ENCODE data around the gene JAKMIP1. TPM values are rescaled to one million over a fixed set of nuclear protein-coding genes. Genes with fewer than 3 reads are reported as not detected.

The JAKMIP1 gene
- total RNA-seq, 1 donor from 2014 or later: not detected

- H3K4me3 Mint-ChIP-seq: no peak overlapping the region
- peaks cover 1% of the 10 kb centered on the region for H3K4me1 Mint-ChIP-seq
- no peak overlapping the region for H3K27ac Mint-ChIP-seq
- no peaks in the 10 kb centered on the region for H3K9me3 Mint-ChIP-seq
- TF ChIP-seq CTCF (IDR thresholded peaks at IDR 0.05; ENCODE audit: unreplicated experiment): no peak
- no peaks in the 10 kb centered on the region for H3K36me3 Mint-ChIP-seq
- H3K27me3 Mint-ChIP-seq (ENCODE audit: low read depth): peaks cover 48% of the 10 kb centered on the region
- DNase-seq (ENCODE audit: low spot score in 2 of 2, unreplicated experiment in 2 of 2): no peak
These were observed 182.5 kb downstream of the JAKMIP1 start for GRCh38 chr4:6017800-6018199.

- no peak for DNase-seq (ENCODE audit: low spot score in 2 of 2, unreplicated experiment in 2 of 2)
- Mint-ChIP-seq H3K4me1 (peaks cover 1% of the 10 kb centered on the region), H3K9me3 (no peaks in the 10 kb centered on the region), H3K36me3 (no peaks in the 10 kb centered on the region), H3K4me3 (no peak overlapping the region), H3K27ac (no peak overlapping the region), H3K27me3 (ENCODE audit: low read depth) (peaks cover 49% of the 10 kb centered on the region)
- TF ChIP-seq CTCF (IDR thresholded peaks at IDR 0.05; ENCODE audit: unreplicated experiment): no peak
These were observed 183.3 kb downstream of the JAKMIP1 start for GRCh38 chr4:6017030-6017429.

GRCh38 chr4:6013564-6013963 is 186.8 kb downstream of the JAKMIP1 start:
- H3K27ac Mint-ChIP-seq: no peak overlapping the region
- no peaks in the 10 kb centered on the region for H3K9me3 Mint-ChIP-seq
- no peaks in the 10 kb centered on the region for H3K36me3 Mint-ChIP-seq
- no peaks in the 10 kb centered on the region for H3K4me1 Mint-ChIP-seq
- H3K27me3 Mint-ChIP-seq (ENCODE audit: low read depth): peaks cover 60% of the 10 kb centered on the region
- no peak overlapping the region for H3K4me3 Mint-ChIP-seq
- no peak for DNase-seq (ENCODE audit: low spot score in 2 of 2, unreplicated experiment in 2 of 2)
- no peak for TF ChIP-seq CTCF (IDR thresholded peaks at IDR 0.05; ENCODE audit: unreplicated experiment)

GRCh38 chr4:6012200-6012599 is 188.1 kb downstream of the JAKMIP1 start:
- H3K27ac Mint-ChIP-seq: no peak overlapping the region
- TF ChIP-seq CTCF (IDR thresholded peaks at IDR 0.05; ENCODE audit: unreplicated experiment): no peak
- peaks cover 58% of the 10 kb centered on the region for H3K27me3 Mint-ChIP-seq (ENCODE audit: low read depth)
- H3K4me1 Mint-ChIP-seq: no peaks in the 10 kb centered on the region
- H3K36me3 Mint-ChIP-seq: no peaks in the 10 kb centered on the region
- no peak for DNase-seq (ENCODE audit: low spot score in 2 of 2, unreplicated experiment in 2 of 2)
- no peak overlapping the region for H3K4me3 Mint-ChIP-seq
- no peaks in the 10 kb centered on the region for H3K9me3 Mint-ChIP-seq

- Mint-ChIP-seq H3K4me3 (no peak overlapping the region), H3K27ac (no peak overlapping the region), H3K36me3 (no peaks in the 10 kb centered on the region), H3K9me3 (no peaks in the 10 kb centered on the region), H3K27me3 (ENCODE audit: low read depth) (peaks cover 59% of the 10 kb centered on the region), H3K4me1 (no peaks in the 10 kb centered on the region)
- no peak for TF ChIP-seq CTCF (IDR thresholded peaks at IDR 0.05; ENCODE audit: unreplicated experiment)
- DNase-seq (ENCODE audit: low spot score in 2 of 2, unreplicated experiment in 2 of 2): no peak
These were observed 188.7 kb downstream of the JAKMIP1 start for GRCh38 chr4:6011686-6012085.

- H3K27me3 Mint-ChIP-seq (ENCODE audit: low read depth): peaks cover 60% of the 10 kb centered on the region
- H3K4me1 Mint-ChIP-seq: no peaks in the 10 kb centered on the region
- H3K36me3 Mint-ChIP-seq: no peaks in the 10 kb centered on the region
- H3K9me3 Mint-ChIP-seq: no peaks in the 10 kb centered on the region
- H3K4me3 Mint-ChIP-seq: no peak overlapping the region
- no peak overlapping the region for H3K27ac Mint-ChIP-seq
- TF ChIP-seq CTCF (IDR thresholded peaks at IDR 0.05; ENCODE audit: unreplicated experiment): no peak
- DNase-seq (ENCODE audit: low spot score in 2 of 2, unreplicated experiment in 2 of 2): no peak
These were observed 189.1 kb downstream of the JAKMIP1 start for GRCh38 chr4:6011271-6011671.
